ENCODE data around the gene FIBIN.
"Not testable (repeated sequence)": the region's sequence is repeated elsewhere in the genome, so short reads cannot be mapped to it uniquely, and the experiment has no call there.

The FIBIN gene

GRCh38 chr11:26993965-26994457 is at the start of gene FIBIN:
FIBIN (plus strand) TSS chr11:26994112; CDS start chr11:26994527, 415 bp downstream.
- no peak for DNase-seq

- DNase-seq = no peak
Measured at GRCh38 chr11:26944866-26945664, 48.8 kb upstream of the FIBIN start.

- no peak for DNase-seq
Measured at GRCh38 chr11:26946257-26946716, 47.6 kb upstream of the FIBIN start.

GRCh38 chr11:26947379-26947844 is 46.5 kb upstream of the FIBIN start:
- no peak for DNase-seq

- DNase-seq = no peak
Measured at GRCh38 chr11:26947904-26948639, 45.8 kb upstream of the FIBIN start.

GRCh38 chr11:26948881-26949280 is 45.0 kb upstream of the FIBIN start:
- no peak for DNase-seq

- no peak for DNase-seq
Measured at GRCh38 chr11:26949846-26950245, 44.1 kb upstream of the FIBIN start.

GRCh38 chr11:26950260-26950719 is 43.6 kb upstream of the FIBIN start:
- DNase-seq = no peak

GRCh38 chr11:26951809-26952515 is 42.0 kb upstream of the FIBIN start:
- no peak for DNase-seq

GRCh38 chr11:26953770-26954392 is 40.0 kb upstream of the FIBIN start:
- DNase-seq = no peak

- DNase-seq = no peak
Measured at GRCh38 chr11:26958005-26958701, 35.8 kb upstream of the FIBIN start.

GRCh38 chr11:26958702-26959049 is 35.2 kb upstream of the FIBIN start:
- no peak for DNase-seq

- no peak for DNase-seq
Measured at GRCh38 chr11:26960281-26960680, 33.6 kb upstream of the FIBIN start.

GRCh38 chr11:26963764-26964163 is 30.1 kb upstream of the FIBIN start:
- no peak for DNase-seq

- no peak for DNase-seq
Measured at GRCh38 chr11:26964339-26964738, 29.6 kb upstream of the FIBIN start.

- not testable (repeated sequence) for DNase-seq
Measured at GRCh38 chr11:26964847-26965485, 28.9 kb upstream of the FIBIN start.

- DNase-seq = no peak
Measured at GRCh38 chr11:26971961-26972360, 22.0 kb upstream of the FIBIN start.

GRCh38 chr11:26974069-26974783 is 19.7 kb upstream of the FIBIN start:
- DNase-seq = no peak

GRCh38 chr11:26974996-26975395 is 18.9 kb upstream of the FIBIN start:
- no peak for DNase-seq

GRCh38 chr11:26976389-26976788 is 17.5 kb upstream of the FIBIN start:
- no peak for DNase-seq

- DNase-seq = not testable (repeated sequence)
Measured at GRCh38 chr11:26977209-26977608, 16.7 kb upstream of the FIBIN start.

Data from Kasumi-1 (cell line).